Stimulated activated naive CD4-positive, alpha-beta T cell (primary cell): ENCODE data around the gene NELFCD.
"Not testable (repeated sequence)": the region's sequence is repeated elsewhere in the genome, so short reads cannot be mapped to it uniquely, and the experiment has no call there.

Experiments
- DNase-seq, 6 experiments: peaks; one replicate each; lab custom pipeline; 2025; lab: John Stamatoyannopoulos, UW

Gene NELFCD

DNA sequence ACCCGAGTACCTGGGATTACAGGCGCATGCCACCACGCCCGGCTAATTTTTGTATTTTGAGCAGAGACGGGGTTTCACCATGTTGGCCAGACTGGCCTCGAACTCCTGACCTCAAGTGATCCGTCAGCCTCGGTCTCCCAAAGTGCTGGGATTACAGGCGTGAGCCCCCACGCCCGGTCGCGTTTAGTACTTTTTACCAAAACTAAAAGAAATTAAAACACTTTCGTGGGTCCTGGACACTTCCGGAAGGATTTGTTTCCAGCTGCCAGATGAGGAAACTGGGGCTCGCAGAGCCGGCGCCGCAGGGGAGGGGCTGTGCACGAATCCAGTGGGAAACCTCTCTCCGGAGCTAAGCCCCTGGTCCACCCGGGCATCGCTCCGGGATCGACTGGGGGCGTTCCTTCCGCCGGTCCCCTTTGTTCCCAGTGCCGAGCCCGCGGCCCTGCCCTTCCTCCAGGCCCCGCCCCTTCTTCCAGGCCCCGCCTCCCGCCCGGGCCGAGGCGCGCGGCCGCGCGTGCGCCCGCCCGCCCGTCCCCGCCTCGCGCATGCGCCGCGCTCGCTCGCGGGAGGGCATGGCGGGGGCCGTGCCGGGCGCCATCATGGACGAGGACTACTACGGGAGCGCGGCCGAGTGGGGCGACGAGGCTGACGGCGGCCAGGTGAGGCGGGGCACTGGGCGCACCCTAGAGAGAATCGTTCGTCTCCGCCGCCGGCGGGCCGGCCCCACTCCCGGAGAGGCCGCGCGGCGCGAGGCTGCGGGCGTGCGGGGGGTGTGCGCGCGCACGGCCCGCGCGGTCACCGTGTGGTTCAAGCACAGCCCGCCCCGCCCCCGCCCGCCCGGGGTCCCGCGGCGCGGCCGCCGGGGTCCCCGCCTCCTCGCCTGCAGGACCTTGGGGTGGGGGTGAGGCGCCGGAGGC is at the start of gene NELFCD:
Gene NELFCD (plus strand): TSS at position 546 of the 917 bp plus-strand sequence. CDS start 54 bp downstream, at position 600.
- peak; percentile 72 to 89 (median 86) for DNase-seq

- no peak for DNase-seq
These were observed 48.9 kb upstream of the NELFCD start for GRCh38 chr20:58932170-58932569.

GRCh38 chr20:58938078-58938477 is 43.0 kb upstream of the NELFCD start:
- no peak for DNase-seq

DNA sequence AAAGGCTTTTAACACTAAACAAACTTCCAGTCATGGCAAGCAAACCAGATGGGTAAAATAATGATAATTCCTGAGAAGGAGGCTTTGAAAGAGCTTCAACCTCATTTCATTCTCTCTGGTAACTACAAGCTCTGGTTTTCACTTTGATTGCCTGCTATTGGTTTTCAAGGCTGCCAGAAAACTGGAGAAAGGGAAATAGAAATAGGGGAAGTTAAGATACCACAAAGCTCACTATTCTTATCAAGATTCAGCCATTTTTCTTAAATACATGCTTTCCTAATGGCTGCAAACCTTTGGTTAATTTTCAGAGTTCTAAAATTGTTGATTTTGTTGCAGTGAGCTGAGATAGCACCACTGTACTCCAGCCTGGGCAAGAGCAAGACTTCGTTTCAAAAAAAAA is 42.5 kb upstream of the NELFCD start:
- no peak for DNase-seq

DNA sequence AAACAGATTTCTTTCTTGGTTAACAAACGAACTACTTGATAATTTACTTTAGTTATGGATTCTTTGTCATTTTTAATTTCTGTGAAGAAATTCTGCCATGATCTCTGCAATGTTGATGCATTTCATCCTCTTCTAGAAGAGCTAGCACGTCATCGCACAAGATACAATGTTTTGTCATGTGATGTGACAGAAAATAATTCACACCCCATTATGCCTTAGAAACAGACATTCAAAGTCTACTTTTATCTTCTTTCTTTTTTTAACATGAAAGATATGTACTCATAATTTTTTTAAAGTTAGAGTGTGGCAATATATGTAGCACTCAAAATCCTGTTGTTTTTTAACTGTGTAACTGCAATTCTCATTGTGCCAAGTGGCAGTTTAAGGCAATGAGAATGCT is 39.6 kb upstream of the NELFCD start:
- DNase-seq = no peak

GRCh38 chr20:58942549-58942948 is 38.5 kb upstream of the NELFCD start:
- no peak for DNase-seq

- no peak for DNase-seq
These were observed 36.4 kb upstream of the NELFCD start for GRCh38 chr20:58944610-58945009.

- DNase-seq = no peak
These were observed 35.0 kb upstream of the NELFCD start for GRCh38 chr20:58945965-58946631.

GRCh38 chr20:58947797-58948388 is 33.2 kb upstream of the NELFCD start:
- DNase-seq = not testable (repeated sequence)

- DNase-seq = no peak
These were observed 30.5 kb upstream of the NELFCD start for GRCh38 chr20:58950603-58951002.

- no peak for DNase-seq
These were observed 28.0 kb upstream of the NELFCD start for GRCh38 chr20:58953050-58953449.

- no peak for DNase-seq
These were observed 25.0 kb upstream of the NELFCD start for GRCh38 chr20:58956078-58956477.

DNA sequence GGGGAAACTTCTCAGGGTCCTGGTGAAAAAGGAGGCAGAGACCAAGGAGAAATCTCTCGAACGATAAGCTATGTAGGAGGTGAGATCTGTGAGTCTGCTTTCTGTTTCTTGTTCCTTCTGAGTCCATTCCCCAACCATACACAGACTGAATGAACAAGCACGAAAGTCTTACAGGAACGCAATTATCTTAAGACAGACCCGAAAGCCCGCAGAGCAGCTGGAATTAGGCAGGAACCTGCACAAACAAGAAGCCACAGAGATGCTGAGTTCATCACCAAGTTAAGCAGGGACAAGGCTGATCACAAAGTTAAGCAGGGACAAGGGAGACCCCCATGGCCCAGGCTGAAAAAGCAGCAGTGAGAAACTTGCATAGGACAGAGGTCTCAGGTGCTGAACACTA is 21.4 kb upstream of the NELFCD start:
- no peak for DNase-seq

DNA sequence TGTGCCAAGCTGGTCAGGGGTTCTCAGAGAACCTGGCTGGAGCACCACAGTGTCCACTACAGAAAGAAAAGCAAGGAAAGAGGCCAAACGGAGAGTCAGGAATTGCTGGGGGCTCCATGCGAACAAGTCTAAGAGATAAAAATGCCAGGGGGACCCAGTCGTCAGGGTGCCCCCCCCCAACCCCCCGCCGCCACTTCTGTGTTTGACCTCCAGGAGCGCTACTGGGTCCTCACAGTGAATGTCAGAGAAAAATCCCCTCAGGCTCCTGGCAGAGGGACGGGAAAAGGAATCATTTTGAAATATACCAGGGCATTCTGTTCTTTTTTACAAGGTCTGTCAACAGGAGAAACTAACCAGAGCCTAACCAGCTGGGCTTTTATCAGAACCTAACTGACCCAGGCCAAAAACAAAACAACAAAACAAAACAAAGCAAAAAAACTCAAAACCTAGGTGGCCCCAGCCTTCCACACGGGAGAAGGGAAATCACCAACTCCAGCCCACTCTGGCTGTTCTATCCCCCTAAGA is 17.9 kb upstream of the NELFCD start:
- no peak for DNase-seq

DNA sequence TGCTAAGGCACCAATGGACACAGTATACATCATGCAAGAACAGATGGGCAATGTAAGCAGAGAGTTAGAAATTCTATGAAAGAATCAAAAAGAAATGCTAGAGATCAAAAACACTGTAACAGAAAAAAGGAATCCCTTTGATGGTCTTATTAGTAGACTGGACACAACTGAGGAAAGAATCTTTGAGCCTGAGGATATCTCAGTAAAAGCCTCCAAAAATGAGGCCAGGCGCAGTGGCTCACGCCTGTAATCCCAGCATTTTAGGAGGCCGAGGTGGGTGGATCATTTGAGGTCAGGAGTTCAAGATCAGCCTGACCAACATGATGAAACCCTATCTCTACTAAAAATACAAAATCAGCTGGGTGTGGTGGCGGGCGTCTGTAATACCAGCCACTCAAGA is 17.1 kb upstream of the NELFCD start:
- DNase-seq = not testable (repeated sequence)

GRCh38 chr20:58965270-58966064 is 15.6 kb upstream of the NELFCD start:
- no peak for DNase-seq

DNA sequence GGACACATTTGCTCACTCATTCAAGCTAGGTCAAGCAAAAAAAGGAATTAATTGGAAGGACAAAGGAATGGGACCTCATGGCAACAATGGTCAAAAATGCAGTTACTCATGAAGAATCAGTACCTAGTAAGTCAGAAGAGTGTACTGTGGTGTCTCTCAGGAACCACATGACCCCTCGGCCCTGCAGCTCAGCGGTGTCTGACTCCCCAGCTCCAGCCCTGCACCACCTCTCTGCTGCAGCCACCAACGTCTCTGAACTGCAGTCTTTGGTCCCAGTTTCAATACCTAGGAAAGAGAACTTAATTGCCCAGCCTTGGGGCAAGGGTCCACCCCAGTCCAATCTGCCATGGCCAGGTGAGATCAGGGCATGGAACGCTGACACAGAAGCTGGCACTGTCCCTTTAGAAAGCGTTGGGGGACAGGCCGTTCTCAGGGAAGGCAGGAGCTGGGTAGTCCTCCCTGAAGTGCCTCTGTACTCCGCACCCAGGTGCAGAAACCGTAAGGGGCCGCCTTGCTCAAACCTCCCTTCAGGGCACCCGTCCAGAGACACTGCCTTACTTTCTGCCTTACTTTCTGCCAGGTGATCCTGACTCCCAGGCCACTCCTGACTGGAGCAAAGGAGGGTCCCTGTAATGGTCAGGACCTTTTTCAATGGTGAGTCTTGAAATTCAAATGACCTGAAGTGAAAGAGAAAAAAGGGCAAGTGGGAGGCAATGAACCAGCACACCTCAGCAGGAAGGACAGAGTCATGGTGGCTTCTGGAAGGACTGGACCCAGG is 13.2 kb upstream of the NELFCD start:
- DNase-seq = no peak

GRCh38 chr20:58969439-58969838 is 11.6 kb upstream of the NELFCD start:
- no peak for DNase-seq

DNA sequence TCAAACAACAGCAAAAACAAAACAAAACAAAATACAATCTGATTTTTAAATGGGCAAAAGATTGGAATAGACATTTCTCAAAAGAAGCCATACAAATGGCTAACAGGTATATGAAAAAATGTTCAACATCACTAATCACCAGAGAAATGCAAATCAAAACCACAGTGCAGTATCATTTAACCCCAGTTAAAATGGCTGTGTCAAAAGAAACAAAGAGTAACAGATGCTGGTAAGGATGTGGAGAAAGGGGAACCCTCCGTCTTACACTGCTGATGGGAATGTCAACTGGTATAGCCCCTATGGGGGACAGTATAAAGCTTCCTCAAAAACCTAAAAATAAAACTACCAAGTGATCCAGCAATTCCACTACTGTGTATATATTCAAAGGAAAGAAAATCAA is 10.9 kb upstream of the NELFCD start:
- no peak for DNase-seq

GRCh38 chr20:58971429-58971828 is 9.6 kb upstream of the NELFCD start:
- no peak for DNase-seq

DNA sequence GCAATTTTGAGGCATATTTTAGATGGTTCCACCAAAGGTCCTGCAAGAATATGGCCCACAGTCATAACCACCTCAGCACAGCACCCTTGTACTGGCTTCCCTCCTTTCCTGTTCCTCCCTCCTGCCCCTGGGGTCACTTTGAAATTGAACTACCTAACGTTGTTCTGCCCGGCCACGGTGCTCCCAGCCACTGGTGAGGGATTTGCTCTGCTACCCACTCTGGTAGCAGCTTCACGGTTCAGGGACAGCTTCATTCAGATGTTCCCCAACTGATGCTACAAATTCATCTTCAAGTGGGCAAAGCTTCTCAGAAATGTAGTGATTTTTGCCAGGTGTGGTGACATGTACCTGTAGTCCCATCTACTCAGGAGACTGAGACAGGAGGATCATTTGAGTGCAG is 7.9 kb upstream of the NELFCD start:
- DNase-seq = no peak
